Upper lobe of left lung (tissue), 6 donors: Measurements from ENCODE around the gene SMAGP. TPM values are rescaled to one million over a fixed set of nuclear protein-coding genes. Genes with fewer than 3 reads are reported as not detected.

ENCODE experiments used
- ATAC-seq, 2 donors: fragments of 200-7000 bp; cut with Tn5 transposase; one replicate each; pipeline ENCODE4 v1.9.1; 2022; ENCODE audit warnings: mild to moderate bottlenecking in 2 of 2, moderate library complexity in 2 of 2; ENCODE audit not compliant: low FRiP score in 2 of 2
- DNase-seq, 2 donors: peaks; one replicate each; pipeline ENCODE4 v3.0.0-alpha.2; 2019 to 2020
- H3K27ac ChIP-seq, 4 donors: fragments of 200-600 bp; sonication (generic); one replicate each; pipeline ENCODE4 v1.5.1; 2016 to 2019
- H3K27me3 ChIP-seq, 4 donors: fragments of 200-600 bp; sonication (generic); one replicate each; pipeline ENCODE4 v1.5.1; 2017 to 2019
- H3K36me3 ChIP-seq, 4 donors: fragments of 200-600 bp; sonication (generic); one replicate each; pipeline ENCODE4 v1.5.1; 2016 to 2019
- H3K4me1 ChIP-seq, 4 donors: fragments of 200-600 bp; sonication (generic); one replicate each; pipeline ENCODE4 v1.5.1; 2018 to 2019
- H3K4me3 ChIP-seq, 4 donors: fragments of 200-600 bp; sonication (generic); one replicate each; pipeline ENCODE4 v1.5.1; 2017 to 2019; ENCODE audit warnings: mild to moderate bottlenecking in 2 of 4, moderate library complexity in 1 of 4
- H3K9me3 ChIP-seq, 4 donors: fragments of 200-600 bp; sonication (generic); one replicate each; pipeline ENCODE4 v1.5.1; 2018 to 2019
- EP300 ChIP-seq, 4 donors: sonication (generic); formaldehyde crosslinking; IDR thresholded peaks; one replicate each; pipeline ENCODE4 v1.5.1; 2017; ENCODE audit warnings: antibody characterized with exemption in 4 of 4, control low read depth in 2 of 4
- POLR2A ChIP-seq, 4 donors: fragments of 450-650 bp; IDR thresholded peaks; one replicate each; pipeline ENCODE4 v1.5.1; 2016 to 2017; ENCODE audit warnings: antibody characterized with exemption in 4 of 4, mild to moderate bottlenecking in 2 of 4
- POLR2AphosphoS5 ChIP-seq, 2 donors: sonication (generic); formaldehyde crosslinking; IDR thresholded peaks; one replicate each; pipeline ENCODE4 v1.5.1; 2017; ENCODE audit warnings: antibody characterized with exemption in 2 of 2
- WGBS, 2 donors: methylation state at CpG; one replicate each; pipeline ENCODE4 v1.1.5; 2017 to 2018; 5-methylcytosine and 5-hydroxymethylcytosine counted together
- total RNA-seq, 6 donors: library from RNA; depleted of rRNA in 4 of 6; stranded (reverse); fragments of >200 nt in 4 of 6; gene quantifications; one replicate each; pipeline versions ENCODE4 v1.1.0 to v1.2.1, GENCODE V29; 2016 to 2021
- TF ChIP-seq, protein P1 (sequence below), 6 experiments: fragments of 450-650 bp in 4 of 6; fragments of 200-600 bp in 2 of 6; sonication (generic) in 2 of 6; IDR thresholded peaks; one replicate each; pipeline ENCODE4 v1.5.1; 2016 to 2019; ENCODE audit warnings: antibody characterized with exemption in 6 of 6
- donor health status: DM: no; HTN: no; CAD: no; lungs with moderate emphysema.
- donor health status: DM: no; HTN: yes; CAD: no; lungs with severe emphysema.

SMAGP gene
- total RNA-seq, 6 donors from 2014 or later: 25.1 to 58.2 (median 28.8) TPM

DNA sequence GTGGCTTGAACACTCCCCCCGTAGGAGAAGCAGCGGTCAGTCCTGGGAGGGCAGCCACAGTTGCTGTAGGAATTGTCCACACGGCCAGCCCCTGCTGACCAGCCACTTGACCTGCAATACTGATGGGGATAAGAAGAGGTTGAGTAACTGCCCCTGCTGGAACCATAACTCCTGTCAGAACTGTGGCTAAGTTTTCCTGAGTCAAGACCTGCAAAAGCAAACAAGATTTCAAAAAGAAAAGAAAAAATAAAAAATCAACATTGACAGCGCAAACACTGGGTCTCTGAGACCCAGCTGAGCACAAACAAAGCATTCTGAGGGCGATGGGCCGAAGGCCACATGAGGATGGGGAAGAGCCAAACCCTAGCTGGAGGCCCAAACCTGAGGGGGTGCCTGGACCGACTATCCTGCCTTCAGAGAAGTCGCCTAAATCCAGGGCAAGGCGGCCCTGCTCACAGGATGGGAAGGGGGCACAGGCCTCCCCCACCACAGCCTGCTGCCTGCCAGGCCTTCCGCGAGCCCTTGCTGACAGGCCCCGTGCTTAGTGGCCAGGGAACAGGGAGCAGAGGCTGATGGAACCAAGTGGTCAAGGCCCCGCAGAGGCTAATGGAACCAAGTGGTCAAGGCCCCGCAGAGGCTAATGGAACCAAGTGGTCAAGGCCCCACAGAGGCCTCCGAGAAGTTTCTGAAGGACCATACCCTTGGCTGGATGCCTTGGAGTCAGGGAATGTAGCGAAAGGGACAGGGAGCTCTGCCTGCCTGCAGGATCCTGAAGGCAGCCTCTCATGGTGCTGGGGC, 71.4 kb downstream of the SMAGP start:
- no peaks in the 10 kb centered on the region for H3K27me3 ChIP-seq
- WGBS, 2 donors: 80 to 81% methylated on average over 12 to 16 of the region's 16 CpGs
- DNase-seq (peak in 1 of 2 donors; percentile 53), ATAC-seq (peak in 1 of 2 donors; percentile 17)
- no peaks in the 10 kb centered on the region for H3K9me3 ChIP-seq
- peaks cover 0 to 5% (median 0%) of the 10 kb centered on the region in 4 donors for H3K4me1 ChIP-seq
- no peak for TF ChIP-seq POLR2A (IDR thresholded peaks at IDR 0.05)
- TF ChIP-seq, protein P1, sequence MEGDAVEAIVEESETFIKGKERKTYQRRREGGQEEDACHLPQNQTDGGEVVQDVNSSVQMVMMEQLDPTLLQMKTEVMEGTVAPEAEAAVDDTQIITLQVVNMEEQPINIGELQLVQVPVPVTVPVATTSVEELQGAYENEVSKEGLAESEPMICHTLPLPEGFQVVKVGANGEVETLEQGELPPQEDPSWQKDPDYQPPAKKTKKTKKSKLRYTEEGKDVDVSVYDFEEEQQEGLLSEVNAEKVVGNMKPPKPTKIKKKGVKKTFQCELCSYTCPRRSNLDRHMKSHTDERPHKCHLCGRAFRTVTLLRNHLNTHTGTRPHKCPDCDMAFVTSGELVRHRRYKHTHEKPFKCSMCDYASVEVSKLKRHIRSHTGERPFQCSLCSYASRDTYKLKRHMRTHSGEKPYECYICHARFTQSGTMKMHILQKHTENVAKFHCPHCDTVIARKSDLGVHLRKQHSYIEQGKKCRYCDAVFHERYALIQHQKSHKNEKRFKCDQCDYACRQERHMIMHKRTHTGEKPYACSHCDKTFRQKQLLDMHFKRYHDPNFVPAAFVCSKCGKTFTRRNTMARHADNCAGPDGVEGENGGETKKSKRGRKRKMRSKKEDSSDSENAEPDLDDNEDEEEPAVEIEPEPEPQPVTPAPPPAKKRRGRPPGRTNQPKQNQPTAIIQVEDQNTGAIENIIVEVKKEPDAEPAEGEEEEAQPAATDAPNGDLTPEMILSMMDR (IDR thresholded peaks at IDR 0.05): no peak
- no peak overlapping the region for H3K4me3 ChIP-seq
- peaks cover 0 to 30% (median 8%) of the 10 kb centered on the region in 4 donors for H3K36me3 ChIP-seq
- no peak overlapping the region for H3K27ac ChIP-seq

DNA sequence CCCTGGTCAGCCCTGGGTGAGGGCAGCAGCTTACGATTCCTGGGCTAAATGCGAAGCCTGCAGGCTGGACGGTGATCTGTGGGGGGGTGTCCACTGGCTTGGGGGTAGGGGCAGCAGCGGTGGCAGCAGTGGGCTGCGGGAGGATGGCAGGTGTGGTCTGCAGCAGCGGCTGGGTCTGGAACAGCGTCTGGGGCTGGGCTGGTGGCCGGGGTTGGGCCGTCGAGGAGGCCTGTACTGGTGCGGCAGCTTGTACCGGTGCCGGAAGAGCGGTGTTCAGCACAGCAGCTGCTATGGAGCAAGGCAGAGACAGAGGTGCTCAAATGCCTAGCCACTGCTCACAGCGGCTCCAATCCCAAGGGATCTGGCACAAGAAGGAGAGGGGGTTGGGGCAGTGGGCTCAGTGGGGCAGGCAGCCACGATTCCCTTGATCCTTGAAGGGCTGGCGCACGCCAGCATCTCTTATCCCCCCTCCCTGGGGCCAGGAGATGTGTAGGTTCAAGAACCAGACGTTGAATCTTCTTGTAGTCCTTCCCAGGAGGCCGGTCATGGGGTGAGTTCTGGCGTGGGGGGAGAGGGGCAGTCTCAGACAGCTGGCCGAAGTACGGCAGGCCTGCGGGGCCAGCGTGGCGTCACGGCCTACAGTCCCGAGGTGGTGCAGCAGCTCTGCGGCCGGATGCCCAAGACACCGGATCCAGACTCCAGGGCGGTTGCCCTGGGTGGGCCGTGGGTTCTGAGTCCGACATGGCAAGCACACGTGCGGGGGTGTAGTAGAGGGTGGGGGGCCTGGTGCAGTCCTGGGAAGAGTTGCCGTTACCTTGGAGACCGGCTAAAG, 72.3 kb downstream of the SMAGP start:
- Histone ChIP-seq H3K4me3 (no peak overlapping the region), H3K27ac (no peak overlapping the region), H3K4me1 (peaks cover 0 to 5% (median 0%) of the 10 kb centered on the region in 4 donors), H3K27me3 (no peaks in the 10 kb centered on the region), H3K36me3 (peaks cover 0 to 25% (median 7%) of the 10 kb centered on the region in 4 donors), H3K9me3 (no peaks in the 10 kb centered on the region)
- TF ChIP-seq POLR2AphosphoS5 (IDR thresholded peaks at IDR 0.05) (no peak), POLR2A (IDR thresholded peaks at IDR 0.05) (no peak)
- DNase-seq (peak in 1 of 2 donors; percentile 73), ATAC-seq (no peak)
- WGBS, 2 donors: 95% methylated on average over 15 to 37 of the region's 38 CpGs

DNA sequence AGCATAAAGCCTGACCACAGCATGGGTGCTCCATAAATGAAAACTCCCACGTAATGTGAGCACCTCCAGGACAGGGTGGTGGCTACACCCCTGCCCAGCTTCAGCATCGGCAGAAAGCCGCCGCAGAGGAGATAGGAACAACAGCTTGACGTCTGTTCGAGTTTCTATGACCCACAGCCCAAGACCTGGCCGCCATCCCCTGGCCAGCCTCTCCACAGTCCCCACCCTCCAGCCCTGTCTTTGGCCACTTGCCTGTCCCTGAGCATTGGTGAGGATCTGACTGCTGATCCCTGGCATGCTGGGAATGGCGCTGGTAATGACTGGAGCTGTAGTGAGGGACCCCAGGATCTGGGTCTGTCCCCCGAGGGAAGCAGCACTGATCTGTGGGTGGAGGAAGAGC, 73.7 kb downstream of the SMAGP start:
- peaks cover 0 to 35% (median 9%) of the 10 kb centered on the region in 4 donors for H3K36me3 ChIP-seq
- peaks cover 0 to 5% (median 0%) of the 10 kb centered on the region in 4 donors for H3K4me1 ChIP-seq
- H3K4me3 ChIP-seq: no peak overlapping the region
- H3K9me3 ChIP-seq: no peaks in the 10 kb centered on the region
- no peak overlapping the region for H3K27ac ChIP-seq
- TF ChIP-seq, protein P1 (IDR thresholded peaks at IDR 0.05): no peak
- TF ChIP-seq EP300 (IDR thresholded peaks at IDR 0.05): no peak
- no peak for TF ChIP-seq POLR2AphosphoS5 (IDR thresholded peaks at IDR 0.05)
- TF ChIP-seq POLR2A (IDR thresholded peaks at IDR 0.05): no peak
- H3K27me3 ChIP-seq: no peaks in the 10 kb centered on the region
- DNase-seq (no peak), ATAC-seq (no peak)
- 94% methylated on average over 7 to 9 of the region's 9 CpGs for WGBS, 2 donors

DNA sequence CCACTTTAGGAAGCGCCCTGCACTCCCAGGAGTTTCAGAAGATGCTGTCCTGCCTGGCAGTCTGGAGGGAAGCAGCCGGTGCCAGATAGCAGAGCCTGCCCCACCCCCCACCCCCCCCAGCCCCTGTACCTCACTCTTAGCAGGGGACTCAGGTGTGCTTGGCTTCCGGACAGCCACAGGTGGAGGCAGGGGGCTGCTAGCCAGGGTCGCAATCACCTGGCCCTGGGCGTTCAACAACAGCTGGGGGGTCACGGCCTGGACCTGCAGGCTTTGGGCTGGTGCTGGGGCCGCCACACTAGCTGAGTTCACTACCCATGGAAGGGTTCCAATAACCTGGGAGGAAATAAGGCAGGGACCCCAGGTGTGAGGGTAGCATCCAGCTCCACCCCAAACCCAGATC, 74.4 kb downstream of the SMAGP start:
- H3K27ac ChIP-seq: no peak overlapping the region
- H3K4me1 ChIP-seq: peaks cover 0 to 5% (median 0%) of the 10 kb centered on the region in 4 donors
- no peak for TF ChIP-seq POLR2AphosphoS5 (IDR thresholded peaks at IDR 0.05)
- no peak for TF ChIP-seq POLR2A (IDR thresholded peaks at IDR 0.05)
- TF ChIP-seq, protein P1 (IDR thresholded peaks at IDR 0.05): no peak
- no peak for TF ChIP-seq EP300 (IDR thresholded peaks at IDR 0.05)
- peak in 1 of 2 donors; percentile 47 for DNase-seq
- H3K4me3 ChIP-seq: no peak overlapping the region
- peaks cover 0 to 42% (median 9%) of the 10 kb centered on the region in 4 donors for H3K36me3 ChIP-seq
- ATAC-seq: no peak
- 94% methylated on average over 3 of the region's 7 CpGs; no CpG with 5 or more reads in 1 of the 2 donors for WGBS, 2 donors
- no peaks in the 10 kb centered on the region for H3K27me3 ChIP-seq
- no peaks in the 10 kb centered on the region for H3K9me3 ChIP-seq

Other genes starting within 250 kb of the SMAGP start
- gene SLC11A2, start 244.0 kb downstream of the SMAGP start, total RNA-seq: 100 to 1,000 TPM in 1 of 6 donors, 10 to 100 TPM in 5; 67.3 to 110 (median 87.0) TPM
- 10 to 100 TPM; 36.3 to 98.9 (median 58.1) TPM for gene LETMD1, start 222.1 kb downstream of the SMAGP start, total RNA-seq
- 10 to 100 TPM; 20.3 to 29.6 (median 23.5) TPM for gene CSRNP2, start 186.8 kb downstream of the SMAGP start, total RNA-seq
- gene TFCP2, start 97.3 kb downstream of the SMAGP start, total RNA-seq: 10 to 100 TPM in 5 of 6 donors, 1 to 10 TPM in 1; 9.6 to 23.3 (median 20.0) TPM
- gene POU6F1, start 52.4 kb downstream of the SMAGP start, total RNA-seq: 10 to 100 TPM in 4 of 6 donors, 1 to 10 TPM in 2; 6.8 to 28.3 (median 12.9) TPM
- 100 to 1,000 TPM; 182 to 492 (median 236) TPM for gene DAZAP2, start 31.6 kb downstream of the SMAGP start, total RNA-seq
- gene BIN2, start 53.8 kb upstream of the SMAGP start, total RNA-seq: 10 to 100 TPM; 16.5 to 54.5 (median 30.6) TPM
- not detected for gene CELA1, start 76.3 kb upstream of the SMAGP start, total RNA-seq
- 10 to 100 TPM in 5 of 6 donors, 1 to 10 TPM in 1; 8.3 to 56.6 (median 21.3) TPM for gene GALNT6, start 121.0 kb upstream of the SMAGP start, total RNA-seq
- gene SLC4A8, start 154.4 kb upstream of the SMAGP start, total RNA-seq: 10 to 100 TPM in 1 of 6 donors, 1 to 10 TPM in 5; 2.3 to 13.5 (median 7.4) TPM